Measurements from ENCODE around the gene RAB5IF.
"Not testable (repeated sequence)": the region's sequence is repeated elsewhere in the genome, so short reads cannot be mapped to it uniquely, and the experiment has no call there.

RAB5IF gene

DNA sequence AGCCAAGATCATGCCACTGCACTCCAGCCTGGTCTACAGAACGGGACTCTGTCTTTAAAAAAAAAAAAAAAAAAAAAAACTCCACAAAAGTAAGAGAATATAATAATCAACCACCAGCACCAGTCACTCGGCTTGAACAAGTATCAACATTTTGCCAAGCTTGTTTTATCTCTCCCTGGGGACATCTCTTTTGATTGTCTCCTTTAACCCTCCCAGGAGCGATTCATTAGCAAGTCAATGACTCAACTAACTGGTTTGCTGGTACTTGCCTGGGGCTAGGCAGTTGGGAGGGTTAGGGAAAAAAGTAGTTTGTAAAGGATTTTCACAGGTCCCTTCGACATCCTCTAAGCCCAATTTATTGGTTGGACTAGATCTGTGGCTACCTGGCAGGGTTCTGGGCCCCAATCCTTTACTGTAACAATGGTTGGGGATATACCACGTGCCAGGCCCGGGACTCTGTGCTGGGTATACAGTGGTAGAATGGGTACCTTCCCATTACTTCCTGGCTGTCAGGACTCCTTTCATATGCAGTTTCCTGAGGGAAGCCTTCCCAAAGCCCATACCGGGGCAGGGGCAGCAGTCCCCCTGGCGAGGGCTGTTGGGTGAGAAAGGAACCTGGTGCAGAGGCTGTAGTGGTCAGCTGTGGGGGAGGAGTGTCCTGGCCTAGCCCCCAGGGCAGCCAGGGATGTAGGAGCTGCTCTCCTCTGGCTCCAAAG lies 20.0 kb upstream of the RAB5IF start:
- no peak for DNase-seq (ENCODE audit: low read depth in 2 of 2)

GRCh38 chr20:36587388-36588070 lies 18.1 kb upstream of the RAB5IF start:
- no peak for DNase-seq (ENCODE audit: low read depth in 2 of 2)

DNA sequence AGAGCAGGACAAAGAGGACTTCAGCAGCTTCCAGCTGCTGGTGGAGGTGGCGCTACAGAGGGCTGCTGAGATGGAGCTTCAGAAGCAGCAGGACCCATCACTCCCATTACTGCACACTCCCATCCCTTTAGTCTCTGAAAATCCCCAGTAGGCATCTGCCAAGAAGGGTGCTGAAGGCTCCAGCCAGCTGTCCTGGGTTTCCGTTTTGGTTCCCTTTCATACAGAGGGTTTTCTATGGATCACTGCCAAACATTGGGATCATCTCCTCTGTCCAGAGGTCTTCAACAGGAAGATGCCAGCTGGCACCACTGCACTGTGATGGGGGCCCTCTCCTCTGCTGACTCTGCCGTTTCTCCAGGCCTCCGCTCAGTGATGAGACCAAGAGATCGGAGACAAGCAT lies 14.3 kb upstream of the RAB5IF start:
- DNase-seq (ENCODE audit: low read depth in 2 of 2) = no peak

- DNase-seq (ENCODE audit: low read depth in 2 of 2) = no peak
These were observed 13.5 kb upstream of the RAB5IF start for GRCh38 chr20:36591854-36592641.

- DNase-seq (ENCODE audit: low read depth in 2 of 2) = no peak
These were observed 12.1 kb upstream of the RAB5IF start for GRCh38 chr20:36593347-36593929.

GRCh38 chr20:36599912-36600345 lies 5.7 kb upstream of the RAB5IF start:
- DNase-seq (ENCODE audit: low read depth in 2 of 2) = no peak

DNA sequence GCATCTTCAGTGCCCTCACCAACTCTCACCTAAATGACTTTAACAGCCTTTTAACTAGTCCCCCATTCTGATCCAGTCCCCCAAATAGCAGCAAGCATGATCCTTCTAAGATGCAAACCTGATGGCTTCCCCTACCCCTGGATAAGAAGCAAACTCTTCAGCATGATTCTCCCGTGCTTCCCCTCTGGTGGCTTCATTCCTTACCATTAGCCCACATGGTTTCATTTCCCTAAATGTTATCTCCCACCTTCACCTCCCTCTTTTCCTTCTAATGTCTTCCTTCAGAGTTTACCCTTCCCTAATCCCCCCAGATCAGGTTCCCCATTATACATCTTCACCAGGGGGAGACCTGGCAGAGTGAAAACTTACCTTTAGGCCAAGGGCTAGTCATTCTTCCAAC lies 4.0 kb upstream of the RAB5IF start:
- DNase-seq (ENCODE audit: low read depth in 2 of 2) = no peak

GRCh38 chr20:36604952-36605398 lies 604 bp upstream of the RAB5IF start:
- DNase-seq (ENCODE audit: low read depth in 2 of 2) = no peak

DNA sequence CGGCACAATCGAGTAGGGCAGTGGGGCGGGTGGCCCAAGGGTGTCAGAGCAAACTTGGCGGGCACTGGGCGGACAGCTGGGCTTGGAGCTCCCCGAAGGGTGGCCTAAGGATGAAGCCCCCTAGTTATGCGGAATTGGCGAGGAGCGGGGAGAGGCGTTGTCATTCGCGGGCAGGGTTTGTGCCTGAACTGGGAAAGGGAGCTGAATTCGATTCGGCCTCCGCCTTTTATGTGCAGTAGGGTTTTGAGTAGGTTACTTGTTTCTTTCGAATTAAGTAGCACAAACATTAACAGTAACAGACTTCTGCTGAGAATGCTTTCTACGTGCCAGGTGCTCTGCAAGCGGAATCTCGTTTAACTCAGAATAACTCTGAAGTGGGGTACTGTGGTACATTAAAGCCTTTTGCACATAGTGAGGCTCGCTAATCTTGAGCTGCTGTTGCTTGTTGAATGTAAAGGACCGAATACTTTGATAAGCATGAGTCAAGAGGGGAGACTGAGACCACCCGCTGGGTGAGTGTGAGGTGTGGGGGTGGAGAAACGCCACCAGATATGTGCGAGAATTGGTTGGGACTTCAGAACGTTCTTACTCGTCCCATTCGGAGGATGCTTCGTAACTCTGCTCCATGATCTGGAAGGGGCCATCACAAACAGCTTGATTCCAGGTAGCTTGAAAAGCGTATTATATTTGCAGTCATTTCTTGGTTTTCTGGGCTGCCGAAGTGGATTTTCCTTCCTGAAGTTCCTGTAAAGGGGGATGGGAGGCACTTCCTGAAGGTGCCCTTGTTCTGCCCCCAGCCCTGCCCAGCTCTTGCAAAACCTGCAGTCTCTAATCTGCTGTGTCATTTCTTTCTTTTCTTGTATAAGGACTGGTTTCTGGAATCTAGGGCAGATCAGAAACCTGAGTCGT lies 833 bp downstream of the RAB5IF start:
- DNase-seq (ENCODE audit: low read depth in 2 of 2) = no peak

GRCh38 chr20:36607586-36608387 lies 2.2 kb downstream of the RAB5IF start:
- no peak for DNase-seq (ENCODE audit: low read depth in 2 of 2)

DNA sequence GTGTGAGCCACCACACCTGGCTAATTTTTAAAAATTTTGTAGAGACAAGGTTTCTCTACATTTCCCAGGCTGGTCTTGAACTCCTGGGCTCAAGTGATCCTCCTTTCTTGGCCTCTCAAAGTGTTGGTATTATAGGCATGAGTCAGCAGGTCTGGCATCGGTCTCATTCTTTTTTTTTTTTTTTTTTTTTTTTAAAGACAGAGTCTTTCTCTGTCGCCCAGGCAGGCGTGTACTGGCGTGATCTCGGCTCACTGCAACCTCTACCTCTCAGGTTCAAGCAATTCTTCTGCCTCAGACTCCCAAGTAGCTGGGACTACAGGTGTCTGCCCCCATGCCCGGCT lies 2.8 kb downstream of the RAB5IF start:
- DNase-seq (ENCODE audit: low read depth in 2 of 2) = not testable (repeated sequence)

DNA sequence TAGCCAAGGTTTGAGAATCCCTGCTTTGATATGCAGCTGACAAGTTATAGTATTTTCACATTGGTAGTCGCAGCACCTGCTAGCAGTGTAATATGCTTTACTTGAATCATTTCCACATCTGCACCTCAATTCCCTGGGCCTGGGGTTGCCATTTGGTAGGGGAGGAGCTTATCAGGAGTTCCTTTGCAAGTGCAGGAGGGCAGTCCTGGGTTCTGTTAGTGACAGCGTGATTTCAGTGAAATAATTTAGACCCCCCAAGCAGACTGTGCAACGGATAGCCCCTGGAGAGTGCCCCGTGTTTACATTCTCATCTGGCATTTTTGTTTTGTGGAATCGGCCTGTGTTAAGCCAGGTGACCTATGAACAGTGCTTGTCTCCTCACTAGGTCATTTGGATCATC lies 6.0 kb downstream of the RAB5IF start:
- DNase-seq (ENCODE audit: low read depth in 2 of 2) = no peak

- no peak for DNase-seq (ENCODE audit: low read depth in 2 of 2)
These were observed 8.4 kb downstream of the RAB5IF start for GRCh38 chr20:36613974-36614373.

DNA sequence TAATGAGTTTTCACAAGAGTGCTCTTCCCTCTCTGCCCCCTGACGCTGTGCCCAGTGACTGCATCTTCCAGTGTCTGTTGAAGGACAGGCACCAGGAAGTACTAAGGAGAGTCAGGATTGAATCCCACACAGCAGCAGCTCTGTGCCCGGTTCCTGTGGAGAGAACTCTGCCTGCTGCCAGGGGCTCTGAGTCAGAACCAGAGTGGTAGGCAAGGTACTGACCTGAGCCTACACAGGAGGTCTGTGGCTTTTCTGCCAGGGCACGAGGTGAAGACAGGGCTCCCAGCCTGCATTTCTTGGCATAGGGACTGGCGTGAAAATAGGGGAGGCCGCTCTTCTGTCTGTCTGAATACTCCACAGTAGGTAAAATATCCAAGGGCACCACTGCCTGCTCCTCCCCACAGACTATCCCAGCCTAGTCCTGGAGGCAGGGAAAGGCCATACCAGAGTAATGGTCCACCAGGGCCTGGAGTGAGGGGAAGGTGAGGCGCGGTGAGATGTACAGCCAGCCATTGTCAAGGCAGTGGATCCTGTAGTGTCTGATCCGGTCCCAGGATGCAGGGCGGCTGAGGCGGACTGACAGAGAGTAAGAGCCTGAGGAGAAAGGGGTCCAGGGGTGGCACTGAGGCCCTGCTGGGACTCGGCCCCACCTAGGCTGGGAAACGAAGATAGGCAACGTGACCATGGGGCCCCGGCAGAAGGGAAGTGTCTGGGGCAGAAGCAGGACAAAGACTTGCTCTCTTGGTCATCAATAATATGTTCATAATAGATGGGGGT lies 9.4 kb downstream of the RAB5IF start:
- DNase-seq (ENCODE audit: low read depth in 2 of 2) = no peak

- DNase-seq (ENCODE audit: low read depth in 2 of 2) = no peak
These were observed 15.3 kb downstream of the RAB5IF start for GRCh38 chr20:36620917-36621316.

- no peak for DNase-seq (ENCODE audit: low read depth in 2 of 2)
These were observed 17.9 kb downstream of the RAB5IF start for GRCh38 chr20:36623444-36623843.

DNA sequence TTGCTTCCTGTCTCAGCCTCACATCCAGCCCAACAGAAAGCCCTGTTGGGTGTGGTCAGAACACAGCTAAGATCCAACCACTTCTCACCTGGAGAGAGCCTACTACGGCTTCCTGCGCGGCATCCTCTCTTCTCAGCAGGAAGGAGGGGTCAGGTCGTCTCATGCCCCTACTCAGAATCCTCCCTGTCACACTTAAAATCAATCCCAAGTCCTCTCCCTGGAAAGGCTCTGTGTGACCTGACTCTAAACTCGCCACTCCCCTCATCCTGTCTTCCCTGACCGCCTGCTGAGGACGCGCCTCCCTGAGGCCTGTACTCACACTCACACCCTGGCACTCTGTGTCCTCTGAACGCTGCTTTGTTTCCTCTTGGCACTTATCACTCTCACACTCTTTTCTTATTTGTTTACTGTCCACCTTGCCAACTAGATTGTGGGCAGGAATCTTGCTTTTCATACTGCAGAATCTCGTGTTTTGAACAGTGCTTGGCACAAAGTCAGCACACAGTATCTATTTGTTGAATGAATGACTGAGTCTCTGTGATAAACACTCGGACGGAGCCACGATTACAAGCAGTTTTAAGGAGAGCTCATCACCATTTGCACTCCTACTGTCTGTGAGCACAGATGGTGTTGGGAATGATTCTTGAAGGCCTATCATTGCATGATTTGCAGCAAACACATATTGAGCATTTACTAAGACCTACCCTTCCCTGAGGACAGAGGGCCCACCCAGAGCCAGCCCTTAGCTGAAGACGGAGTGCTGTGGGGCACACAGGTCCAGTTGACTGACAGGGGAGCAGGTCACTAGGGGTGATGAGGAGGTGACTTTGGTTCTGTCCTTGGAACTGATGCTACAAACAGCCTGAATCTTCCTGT lies 18.7 kb downstream of the RAB5IF start:
- DNase-seq (ENCODE audit: low read depth in 2 of 2) = no peak

DNA sequence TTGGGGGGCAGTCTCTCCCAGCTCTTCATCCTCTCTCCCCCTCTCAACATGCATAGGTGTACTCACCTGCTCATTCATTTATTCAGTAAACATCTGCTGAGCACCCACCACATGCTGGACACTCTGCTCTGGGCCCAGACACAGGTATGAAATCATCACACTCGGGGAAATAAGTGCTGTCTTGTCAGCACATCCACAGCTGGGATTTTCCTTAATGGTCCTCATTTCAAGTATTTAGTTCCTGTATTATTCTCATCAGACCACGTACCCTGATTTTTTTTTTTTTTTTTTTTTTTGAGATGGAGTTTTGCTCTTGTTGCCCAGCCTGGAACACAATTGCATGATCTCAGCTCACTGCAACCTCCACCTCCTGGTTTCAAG lies 19.4 kb downstream of the RAB5IF start:
- no peak for DNase-seq (ENCODE audit: low read depth in 2 of 2)

DNA sequence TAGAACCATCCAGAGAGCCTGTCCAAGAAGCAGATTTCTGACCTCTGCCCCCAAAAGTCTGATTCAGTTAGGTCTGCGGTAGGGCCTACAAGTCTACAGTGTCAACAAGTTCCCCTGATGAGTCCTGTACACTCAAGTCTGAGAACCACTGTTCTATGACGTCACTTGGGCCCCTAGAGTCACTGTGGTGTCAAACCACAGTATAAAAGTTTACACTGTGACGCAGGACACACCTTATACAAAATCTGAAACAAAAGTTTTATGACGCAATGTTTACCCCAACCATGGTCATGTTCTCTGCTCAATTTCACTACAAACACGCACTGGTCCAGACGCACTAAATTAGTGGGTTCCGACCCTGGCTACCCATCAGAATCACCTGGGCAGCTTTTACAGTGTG lies 22.5 kb downstream of the RAB5IF start:
- DNase-seq (ENCODE audit: low read depth in 2 of 2) = no peak
